ENCODE results near the gene EPHA6. TPM values are rescaled to one million over a fixed set of nuclear protein-coding genes. Genes with fewer than 3 reads are reported as not detected.
A peak's percentile ranks its signal among the peaks of the same experiment; 100 is the strongest.

The EPHA6 gene
- total RNA-seq, 1 experiment from 2014 or later, result 0.61 TPM

GRCh38 chr3:96959901-96960641 is 145.7 kb downstream of the EPHA6 start:
- Histone ChIP-seq H4K91ac (ENCODE audit: insufficient read length, low read depth, low read length) (no peak overlapping the region), H2BK20ac (ENCODE audit: low read depth, low read length, poor library complexity, severe bottlenecking) (no peak overlapping the region), H3K9ac (ENCODE audit: extremely low read depth, insufficient read length, low read length) (no peak overlapping the region), H2BK12ac (ENCODE audit: insufficient read length, low read depth, low read length) (no peak overlapping the region), H2AFZ (ENCODE audit: low read length) (no peak overlapping the region), H4K8ac (replicated peaks; ENCODE audit: insufficient read length, low read depth, low read length) (no peak overlapping the region), H3K4me2 (ENCODE audit: insufficient read depth, insufficient read length, low read length) (no peak overlapping the region), H2BK120ac (ENCODE audit: low read depth, low read length, poor library complexity, severe bottlenecking) (no peak overlapping the region), H2AK5ac (ENCODE audit: insufficient read length, low read length) (no peak overlapping the region), H3K23me2 (ENCODE audit: insufficient read length, low read depth, low read length, poor library complexity, severe bottlenecking) (no peaks in the 10 kb centered on the region), H3K79me1 (ENCODE audit: insufficient read depth, low read depth, low read length, poor library complexity, severe bottlenecking) (no peaks in the 10 kb centered on the region), H3K4me1 (ENCODE audit: insufficient read depth, low read length) (no peaks in the 10 kb centered on the region), H4K20me1 (ENCODE audit: control insufficient read depth, insufficient read depth, insufficient read length) (no peaks in the 10 kb centered on the region), H2BK15ac (ENCODE audit: low read depth, low read length) (no peak overlapping the region), H3T11ph (ENCODE audit: low read length) (no peak overlapping the region), H3K4ac (ENCODE audit: low read depth, low read length) (no peak overlapping the region), H2BK5ac (ENCODE audit: insufficient read length, low read length) (no peak overlapping the region), H3K27ac (ENCODE audit: insufficient read length, low read depth, low read length) (no peak overlapping the region), H3K9me3 (ENCODE audit: control insufficient read depth, low read depth, low read length) (no peaks in the 10 kb centered on the region), H3K56ac (ENCODE audit: insufficient read length, low read depth, low read length) (no peak overlapping the region), H4K5ac (ENCODE audit: insufficient read length, low read depth, low read length) (no peak overlapping the region), H3K27me3 (ENCODE audit: insufficient read depth, low read length) (no peaks in the 10 kb centered on the region), H3K23ac (ENCODE audit: insufficient read length, low read depth, low read length) (no peak overlapping the region), H3K18ac (ENCODE audit: insufficient read length, low read depth, low read length) (no peak overlapping the region), H3K14ac (ENCODE audit: insufficient read depth, low read length) (no peak overlapping the region), H3K79me2 (ENCODE audit: insufficient read depth, low read length) (no peaks in the 10 kb centered on the region)
- Mint-ChIP-seq H3K36me3 (ENCODE audit: insufficient read depth in 1 of 3, low read depth in 3 of 3) (no peaks in the 10 kb centered on the region), H3K4me1 (no peaks in the 10 kb centered on the region), H3K4me3 (no peak overlapping the region), H3K27ac (peak overlapping the region in 1 of 3 experiments; percentile 32; a peak in 1 of 7 replicates), H3K27me3 (ENCODE audit: low read depth) (no peaks in the 10 kb centered on the region), H3K9me3 (no peaks in the 10 kb centered on the region)
- no peak for DNase-seq
- no peak for TF ChIP-seq CTCF (conservative IDR thresholded peaks at IDR 0.05)
- WGBS (ENCODE audit: extremely low coverage, insufficient read length, low lambda C conversion rate), result no CpG with 5 or more reads among the region's 4 CpGs
